Choroid plexus epithelial cell (primary cell): ENCODE data around the gene TBK1.

Source experiments
- DNase-seq: peaks from one replicate; pipeline ENCODE4 v3.0.0-alpha.2; 2010; ENCODE audit warnings: low read depth
- H3K4me3 ChIP-seq: 2 replicates; pipeline ENCODE4 v1.5.1; 2011; ENCODE audit warnings: low read depth, mild to moderate bottlenecking, control low read depth, low read length, moderate library complexity
- TF ChIP-seq, protein P1 (sequence below): conservative IDR thresholded peaks from 2 replicates; pipeline ENCODE4 v1.5.1; 2011; ENCODE audit warnings: low read depth, mild to moderate bottlenecking, control low read depth, inconsistent platforms, low read length, moderate library complexity

TBK1 gene

DNA sequence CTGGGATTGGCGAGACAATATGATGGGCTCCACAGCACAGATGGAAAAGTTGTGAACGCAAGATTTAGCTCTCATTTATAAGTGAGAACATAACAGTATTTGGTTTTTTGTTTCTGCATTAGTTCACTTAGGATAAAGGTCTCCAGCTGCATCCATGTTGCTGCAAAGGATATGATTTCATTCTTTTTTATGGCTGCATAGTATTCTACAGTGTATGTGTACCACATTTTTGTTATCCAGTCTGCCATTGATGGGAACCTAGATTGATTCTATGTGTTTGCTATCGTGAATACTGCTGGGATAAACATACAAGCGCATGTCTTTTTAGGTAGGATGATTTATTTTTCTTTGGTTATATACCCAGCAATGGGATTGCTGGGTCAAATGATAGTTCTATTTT is 23.6 kb downstream of the TBK1 start:
- H3K4me3 ChIP-seq: no peak overlapping the region
- TF ChIP-seq, protein P1, sequence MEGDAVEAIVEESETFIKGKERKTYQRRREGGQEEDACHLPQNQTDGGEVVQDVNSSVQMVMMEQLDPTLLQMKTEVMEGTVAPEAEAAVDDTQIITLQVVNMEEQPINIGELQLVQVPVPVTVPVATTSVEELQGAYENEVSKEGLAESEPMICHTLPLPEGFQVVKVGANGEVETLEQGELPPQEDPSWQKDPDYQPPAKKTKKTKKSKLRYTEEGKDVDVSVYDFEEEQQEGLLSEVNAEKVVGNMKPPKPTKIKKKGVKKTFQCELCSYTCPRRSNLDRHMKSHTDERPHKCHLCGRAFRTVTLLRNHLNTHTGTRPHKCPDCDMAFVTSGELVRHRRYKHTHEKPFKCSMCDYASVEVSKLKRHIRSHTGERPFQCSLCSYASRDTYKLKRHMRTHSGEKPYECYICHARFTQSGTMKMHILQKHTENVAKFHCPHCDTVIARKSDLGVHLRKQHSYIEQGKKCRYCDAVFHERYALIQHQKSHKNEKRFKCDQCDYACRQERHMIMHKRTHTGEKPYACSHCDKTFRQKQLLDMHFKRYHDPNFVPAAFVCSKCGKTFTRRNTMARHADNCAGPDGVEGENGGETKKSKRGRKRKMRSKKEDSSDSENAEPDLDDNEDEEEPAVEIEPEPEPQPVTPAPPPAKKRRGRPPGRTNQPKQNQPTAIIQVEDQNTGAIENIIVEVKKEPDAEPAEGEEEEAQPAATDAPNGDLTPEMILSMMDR: no peak
- no peak for DNase-seq

DNA sequence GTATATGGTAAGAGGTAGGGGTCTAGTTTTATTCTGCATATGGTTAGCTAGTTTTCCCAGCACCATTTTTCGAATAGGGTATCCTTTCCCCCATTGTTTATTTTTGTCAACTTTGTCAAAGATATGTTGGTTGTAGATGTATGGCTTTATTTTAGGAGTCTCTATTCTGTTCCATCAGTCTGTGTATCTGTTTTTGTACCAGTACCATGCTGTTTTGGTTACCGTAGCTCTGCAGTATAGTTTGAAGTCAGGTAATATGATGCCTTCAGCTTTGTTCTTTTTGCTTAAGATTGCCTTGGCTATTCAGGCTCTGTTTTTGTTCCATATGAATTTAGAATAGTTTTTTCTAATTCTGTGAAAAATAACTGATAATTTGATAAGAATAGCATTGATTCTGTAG is 24.9 kb downstream of the TBK1 start:
- no peak overlapping the region for H3K4me3 ChIP-seq
- no peak for DNase-seq
- TF ChIP-seq, protein P1: no peak

DNA sequence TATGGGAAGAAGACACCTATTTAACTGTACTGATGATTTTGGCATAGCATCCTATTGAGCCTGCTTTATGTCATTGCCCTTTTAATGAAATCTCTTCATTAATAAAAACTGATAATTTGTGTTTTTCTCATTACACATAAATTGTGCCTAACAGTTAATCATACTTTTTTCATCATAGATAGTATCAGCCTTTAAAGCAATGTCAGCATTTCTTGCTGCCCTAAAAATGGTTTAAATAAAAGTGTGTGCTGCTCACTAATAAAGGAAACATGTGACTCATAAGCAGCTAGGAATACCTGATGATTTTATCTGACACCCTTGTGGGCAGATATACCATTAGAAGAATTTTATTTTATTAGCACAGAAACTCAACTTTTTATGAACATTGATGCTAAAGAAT is 26.7 kb downstream of the TBK1 start:
- TF ChIP-seq, protein P1: no peak

DNA sequence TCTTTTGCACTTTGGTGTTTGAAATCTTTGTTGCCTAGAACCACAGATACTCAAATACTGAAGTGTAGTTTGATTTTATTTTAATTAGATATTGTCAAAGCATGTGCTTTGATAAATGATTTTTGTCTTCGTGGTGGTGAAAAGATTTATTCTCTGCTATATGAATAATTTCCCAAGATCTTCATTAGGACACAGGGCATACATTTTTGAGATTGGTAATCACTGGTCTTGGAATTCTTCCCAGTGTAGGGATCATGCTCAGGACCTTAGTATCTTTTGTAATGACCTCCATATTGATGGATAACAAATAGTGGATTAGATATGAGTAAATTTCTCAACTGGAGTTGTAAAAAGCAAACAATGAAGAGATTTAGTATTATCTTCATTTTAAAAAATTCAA is 28.2 kb downstream of the TBK1 start:
- DNase-seq: peak; percentile 20
- no peak overlapping the region for H3K4me3 ChIP-seq
- TF ChIP-seq, protein P1: no peak

More for the DNA sequence above, 26.7 kb downstream of the TBK1 start:
- no peak for DNase-seq
- H3K4me3 ChIP-seq: no peak overlapping the region

DNA sequence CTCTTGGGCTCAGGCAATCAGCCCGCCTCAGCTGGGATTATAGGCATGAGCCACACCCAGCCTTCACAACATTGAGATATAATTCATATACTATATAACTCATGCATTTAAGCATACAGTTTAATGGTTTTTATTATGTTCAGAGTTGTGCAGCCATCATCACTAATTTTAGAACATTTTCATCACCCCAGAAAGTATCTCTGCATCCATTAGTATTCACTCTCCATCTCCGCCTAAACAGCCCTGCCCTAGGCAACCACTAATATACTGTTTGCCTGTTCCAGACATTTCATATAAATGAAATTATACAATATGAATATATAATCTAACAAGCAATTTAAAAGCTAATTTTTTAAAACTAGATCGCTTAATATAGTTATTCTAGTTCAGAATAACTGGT is 34.7 kb downstream of the TBK1 start:
- TF ChIP-seq, protein P1: no peak
- DNase-seq: no peak
- H3K4me3 ChIP-seq: no peak overlapping the region

DNA sequence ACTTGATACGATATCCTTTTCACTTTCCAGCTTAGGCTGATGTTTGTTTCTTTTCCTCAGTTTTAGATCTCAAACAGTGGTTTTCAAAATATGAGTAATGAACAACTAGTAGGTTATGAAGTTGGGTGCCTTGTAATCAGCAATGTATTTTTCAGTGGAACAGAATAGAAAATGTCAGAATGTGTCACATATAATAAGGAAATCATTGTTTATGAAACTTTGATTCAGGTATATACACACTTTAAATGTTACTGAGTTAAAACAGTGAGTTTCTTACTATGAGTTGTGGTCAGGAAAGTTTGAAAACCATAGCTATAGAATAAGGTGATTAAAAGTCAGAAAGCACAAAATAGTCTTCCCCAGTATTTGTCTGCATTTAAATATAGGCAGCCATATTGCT is 39.8 kb downstream of the TBK1 start:
- TF ChIP-seq, protein P1: no peak
- no peak overlapping the region for H3K4me3 ChIP-seq
- no peak for DNase-seq

DNA sequence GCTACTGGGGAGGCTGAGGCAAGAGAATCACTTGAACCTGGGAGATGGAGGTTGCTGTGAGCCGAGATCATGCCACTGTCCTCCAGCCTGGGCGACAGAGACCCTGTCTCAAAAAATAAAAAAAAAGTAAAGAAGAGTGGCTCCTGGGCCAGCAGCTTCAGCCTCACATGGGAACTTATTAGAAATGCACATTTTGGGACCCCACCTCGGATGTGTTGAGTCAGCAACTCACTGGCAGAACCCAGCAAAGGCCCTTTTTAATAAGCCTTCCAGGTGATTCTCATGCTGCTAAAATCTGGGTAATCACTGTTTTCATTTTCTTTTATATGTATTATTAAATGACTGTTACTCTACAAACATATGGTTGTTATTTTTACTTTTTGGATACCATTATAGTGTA is 41.6 kb downstream of the TBK1 start:
- TF ChIP-seq, protein P1: no peak
- H3K4me3 ChIP-seq: no peak overlapping the region
- no peak for DNase-seq
